ENCODE measurements around the gene IMMP2L.

- TF ChIP-seq CTCF (IDR thresholded peaks at IDR 0.05; ENCODE audit: low read depth, low read length, missing input control) (no peak), GABPA (IDR thresholded peaks at IDR 0.05 in 1 of 2, conservative IDR thresholded peaks at IDR 0.05 in 1 of 2) (no peak), ZBTB33 (IDR thresholded peaks at IDR 0.05) (no peak)
Observed at GRCh38 chr7:111532625-111533024, 29.7 kb downstream of the IMMP2L start.

All from liver (tissue), 3 donors.